A549 (cell line): ENCODE measurements around the gene USP32. TPM values are rescaled to one million over a fixed set of nuclear protein-coding genes. Genes with fewer than 3 reads are reported as not detected.
A peak's percentile ranks its signal among the peaks of the same experiment; 100 is the strongest.

Experiments used
- ATAC-seq, 2 experiments: fragments of 200-7000 bp in 1 of 2; fragments of >200 bp in 1 of 2; cut with Nextera tagmentation in 1 of 2; cut with Tn5 transposase in 1 of 2; 3 replicates each; pipeline versions ENCODE4 v1.8.0 to v1.9.1; 2018 to 2020; ENCODE audit warnings: mild to moderate bottlenecking in 1 of 2, moderate library complexity in 1 of 2
- CTCF ChIA-PET: fragments of 300-600 bp; sonication (Branson Sonifier 250); formaldehyde crosslinking; extraction: SDS; loops from one replicate; lab custom pipeline; 2021; ENCODE audit warnings: antibody characterized with exemption, inconsistent platforms; lab: Yijun Ruan, JAX
- POLR2A ChIA-PET: fragments of 350-600 bp; formaldehyde crosslinking; extraction: SDS; loops from one replicate; lab custom pipeline; 2021; ENCODE audit warnings: antibody characterized with exemption, inconsistent platforms; lab: Yijun Ruan, JAX
- DNase-seq, 2 experiments: peaks; one replicate each; pipeline versions ENCODE4 v3.0.0 to v3.0.0-alpha.2; 2011 to 2016; ENCODE audit warnings: low read depth in 1 of 2, low spot score in 1 of 2
- FAIRE-seq: peaks from 2 replicates; lab custom pipeline; 2011; peaks lifted over from hg19 to GRCh38; lab: Jason Lieb, UNC
- H3K27ac ChIP-seq, 2 experiments: fragments of >200 bp; sonication (Bioruptor Twin); formaldehyde crosslinking; 3 replicates each; pipeline ENCODE4 v1.5.1; 2016 to 2017
- H3K4me1 ChIP-seq: fragments of >200 bp; sonication (Bioruptor Twin); formaldehyde crosslinking; 3 replicates; pipeline ENCODE4 v1.6.1; 2016
- H3K4me2 ChIP-seq: fragments of >200 bp; sonication (Bioruptor Twin); formaldehyde crosslinking; 3 replicates; pipeline ENCODE4 v1.6.1; 2016
- H3K4me3 ChIP-seq: fragments of >200 bp; sonication (Bioruptor Twin); formaldehyde crosslinking; 3 replicates; pipeline ENCODE4 v1.5.1; 2016
- H3K9me3 ChIP-seq: fragments of >200 bp; sonication (Bioruptor Twin); formaldehyde crosslinking; 3 replicates; pipeline ENCODE4 v1.6.1; 2016
- CHD2 ChIP-seq: fragments of 150-350 bp; IDR thresholded peaks from 2 replicates; pipeline ENCODE4 v1.6.1; 2014; ENCODE audit warnings: low read length; ENCODE audit not compliant: partially characterized antibody
- EHMT2 ChIP-seq: fragments of 200-600 bp; sonication (generic); IDR thresholded peaks from 2 replicates; pipeline ENCODE4 v1.6.1; 2016; ENCODE audit warnings: antibody characterized with exemption, low read depth, mild to moderate bottlenecking, moderate library complexity
- FOSB ChIP-seq: fragments of 250-450 bp; sonication (Bioruptor Pico); IDR thresholded peaks from 2 replicates; pipeline ENCODE4 v1.5.0; 2020; ENCODE audit warnings: mild to moderate bottlenecking, moderate library complexity
- HEYL ChIP-seq: fragments of 250-450 bp; sonication (Bioruptor Pico); IDR thresholded peaks from 2 replicates; pipeline ENCODE4 v1.8.0; 2021; ENCODE audit warnings: mild to moderate bottlenecking, moderate library complexity
- HOXB13 ChIP-seq: fragments of 250-450 bp; sonication (Bioruptor Pico); IDR thresholded peaks from 2 replicates; pipeline ENCODE4 v1.5.0; 2020; ENCODE audit warnings: low read depth, mild to moderate bottlenecking, moderate library complexity
- JUNB ChIP-seq: fragments of >200 bp; sonication (Bioruptor Twin); formaldehyde crosslinking; IDR thresholded peaks from 2 replicates; pipeline ENCODE4 v1.6.1; 2016
- KDM1A ChIP-seq: fragments of 200-600 bp; sonication (generic); IDR thresholded peaks from 2 replicates; pipeline ENCODE4 v1.6.1; 2016; ENCODE audit warnings: low read depth, mild to moderate bottlenecking
- KDM5A ChIP-seq: fragments of 200-600 bp; sonication (generic); IDR thresholded peaks from 2 replicates; pipeline ENCODE4 v1.6.1; 2016; ENCODE audit warnings: antibody characterized with exemption, mild to moderate bottlenecking
- MAZ ChIP-seq: fragments of 150-350 bp; IDR thresholded peaks from 2 replicates; pipeline ENCODE4 v1.6.1; 2014; ENCODE audit warnings: antibody characterized with exemption, low read depth, low read length, borderline replicate concordance
- NFE2L2 ChIP-seq: fragments of 150-350 bp; conservative IDR thresholded peaks from 2 replicates; pipeline ENCODE4 v1.6.1; 2014; ENCODE audit warnings: low read length
- NPAS2 ChIP-seq: fragments of 250-450 bp; sonication (Bioruptor Pico); IDR thresholded peaks from 2 replicates; pipeline ENCODE4 v1.8.0; 2022; ENCODE audit warnings: mild to moderate bottlenecking, moderate library complexity, borderline replicate concordance
- NR3C1 ChIP-seq: fragments of >200 bp; sonication (Bioruptor Twin); formaldehyde crosslinking; IDR thresholded peaks from 3 replicates; pipeline ENCODE4 v1.6.1; 2017
- PHF8 ChIP-seq: fragments of 200-600 bp; sonication (generic); IDR thresholded peaks from 2 replicates; pipeline ENCODE4 v1.6.1; 2016; ENCODE audit warnings: low read depth, mild to moderate bottlenecking, antibody characterized with exemption, moderate library complexity, borderline replicate concordance
- POLR2A ChIP-seq: IDR thresholded peaks from 2 replicates; pipeline ENCODE4 v1.6.1; 2012; ENCODE audit warnings: mild to moderate bottlenecking, low read length
- POLR2AphosphoS2 ChIP-seq: conservative IDR thresholded peaks from 2 replicates; pipeline ENCODE4 v1.6.1; 2012; ENCODE audit warnings: low read length, improper control_type of control experiment, inconsistent platforms
- SMC3 ChIP-seq: fragments of >200 bp; sonication (Bioruptor Twin); formaldehyde crosslinking; IDR thresholded peaks from 3 replicates; pipeline ENCODE4 v1.6.1; 2018; ENCODE audit warnings: inconsistent platforms
- SREBF2 ChIP-seq: fragments of 450-650 bp; IDR thresholded peaks from 2 replicates; pipeline ENCODE4 v1.6.1; 2014; ENCODE audit warnings: mild to moderate bottlenecking, moderate library complexity
- ZC3H11A ChIP-seq: fragments of 450-650 bp; IDR thresholded peaks from 2 replicates; pipeline ENCODE4 v1.6.1; 2014; ENCODE audit warnings: antibody characterized with exemption, mild to moderate bottlenecking
- ZFP36 ChIP-seq: fragments of 450-650 bp; IDR thresholded peaks from 2 replicates; pipeline ENCODE4 v1.6.1; 2014; ENCODE audit warnings: borderline replicate concordance; ENCODE audit not compliant: partially characterized antibody
- ZNF302 ChIP-seq: fragments of 250-450 bp; sonication (Bioruptor Pico); IDR thresholded peaks from 2 replicates; pipeline ENCODE4 v1.9.0; 2021; ENCODE audit warnings: inconsistent platforms, mild to moderate bottlenecking, moderate library complexity
- WGBS: methylation state at CpG from one replicate; pipeline ENCODE4 v1.1.6; 2017; ENCODE audit errors: missing lambda C conversion rate; 5-methylcytosine and 5-hydroxymethylcytosine counted together
- polyA plus RNA-seq, 4 experiments: library from polyadenylated mRNA; depleted of rRNA in 3 of 4; stranded (reverse); fragments of >200 nt; fragmentation: RNase III in 1 of 4; extraction: RNeasy Plus Mini Kit Qiagen cat#74134 plus additional on column Dnase treatment in 1 of 4; gene quantifications; 2 replicates in 3 of 4; 3 replicates in 1 of 4; pipeline ENCODE4 v1.2.3, GENCODE V29; 2011 to 2017
- TF ChIP-seq, protein P1 (sequence below): fragments of 450-650 bp; IDR thresholded peaks from 2 replicates; pipeline ENCODE4 v1.6.1; 2014; ENCODE audit warnings: antibody characterized with exemption
- TF ChIP-seq, protein P2 (sequence below): fragments of >200 bp; sonication (Bioruptor Twin); formaldehyde crosslinking; IDR thresholded peaks from 3 replicates; pipeline ENCODE4 v1.5.1; 2016
- TF ChIP-seq, protein P3 (sequence below): fragments of 200-600 bp; sonication (generic); IDR thresholded peaks from 2 replicates; pipeline ENCODE4 v1.6.1; 2016; ENCODE audit warnings: antibody characterized with exemption, mild to moderate bottlenecking, moderate library complexity
- TF ChIP-seq, protein P4 (sequence below): IDR thresholded peaks from 2 replicates; pipeline ENCODE4 v1.6.1; 2012; ENCODE audit warnings: low read depth, borderline replicate concordance
- TF ChIP-seq, protein P5 (sequence below): fragments of 250-450 bp; sonication (Bioruptor Pico); IDR thresholded peaks from 2 replicates; pipeline ENCODE4 v1.5.0; 2021; ENCODE audit warnings: mild to moderate bottlenecking, moderate library complexity, borderline replicate concordance

USP32 gene
- polyA plus RNA-seq, 2 of the 4 experiments (the other 2 are of a cell fraction) = 35.4 to 52.2 TPM

DNA sequence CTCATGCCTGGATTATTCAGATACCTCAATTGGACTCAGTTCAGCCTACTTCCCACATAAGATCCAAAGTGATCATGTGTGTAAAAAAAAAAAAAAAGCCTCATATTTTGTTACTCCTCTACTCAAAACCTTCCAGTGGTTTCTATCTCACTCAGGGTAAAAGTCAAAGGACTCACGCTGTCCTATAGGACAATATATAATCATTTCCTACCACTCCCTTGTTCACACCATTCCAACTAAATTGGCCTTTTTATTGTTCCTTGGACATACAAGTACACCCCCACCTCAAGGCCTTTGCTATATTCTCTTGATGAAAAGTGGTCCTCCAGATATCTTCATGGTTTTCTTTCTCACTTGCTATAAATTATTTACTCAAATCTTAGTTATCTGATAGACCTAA lies 99.2 kb downstream of the USP32 start:
- CTCF ChIA-PET = no interaction called here
- Histone ChIP-seq H3K9me3 (no peaks in the 10 kb centered on the region), H3K4me1 (no peaks in the 10 kb centered on the region), H3K4me2 (no peak overlapping the region), H3K4me3 (no peak overlapping the region), H3K27ac (no peak overlapping the region)
- DNase-seq (no peak), FAIRE-seq (no peak), ATAC-seq (no peak)
- 89% methylated on average over 1 of the region's 1 CpG for WGBS
- no peak for TF ChIP-seq SMC3
- no peak for TF ChIP-seq ZFP36
- TF ChIP-seq FOSB (CRISPR knock-in tag) = no peak
- TF ChIP-seq NR3C1 = no peak
- no peak for TF ChIP-seq HOXB13
- TF ChIP-seq, protein P1, sequence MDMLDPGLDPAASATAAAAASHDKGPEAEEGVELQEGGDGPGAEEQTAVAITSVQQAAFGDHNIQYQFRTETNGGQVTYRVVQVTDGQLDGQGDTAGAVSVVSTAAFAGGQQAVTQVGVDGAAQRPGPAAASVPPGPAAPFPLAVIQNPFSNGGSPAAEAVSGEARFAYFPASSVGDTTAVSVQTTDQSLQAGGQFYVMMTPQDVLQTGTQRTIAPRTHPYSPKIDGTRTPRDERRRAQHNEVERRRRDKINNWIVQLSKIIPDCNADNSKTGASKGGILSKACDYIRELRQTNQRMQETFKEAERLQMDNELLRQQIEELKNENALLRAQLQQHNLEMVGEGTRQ = no peak
- no peak for TF ChIP-seq ZNF302 (CRISPR knock-in tag)
- no peak for TF ChIP-seq MAZ
- TF ChIP-seq HEYL = no peak
- TF ChIP-seq, protein P2, sequence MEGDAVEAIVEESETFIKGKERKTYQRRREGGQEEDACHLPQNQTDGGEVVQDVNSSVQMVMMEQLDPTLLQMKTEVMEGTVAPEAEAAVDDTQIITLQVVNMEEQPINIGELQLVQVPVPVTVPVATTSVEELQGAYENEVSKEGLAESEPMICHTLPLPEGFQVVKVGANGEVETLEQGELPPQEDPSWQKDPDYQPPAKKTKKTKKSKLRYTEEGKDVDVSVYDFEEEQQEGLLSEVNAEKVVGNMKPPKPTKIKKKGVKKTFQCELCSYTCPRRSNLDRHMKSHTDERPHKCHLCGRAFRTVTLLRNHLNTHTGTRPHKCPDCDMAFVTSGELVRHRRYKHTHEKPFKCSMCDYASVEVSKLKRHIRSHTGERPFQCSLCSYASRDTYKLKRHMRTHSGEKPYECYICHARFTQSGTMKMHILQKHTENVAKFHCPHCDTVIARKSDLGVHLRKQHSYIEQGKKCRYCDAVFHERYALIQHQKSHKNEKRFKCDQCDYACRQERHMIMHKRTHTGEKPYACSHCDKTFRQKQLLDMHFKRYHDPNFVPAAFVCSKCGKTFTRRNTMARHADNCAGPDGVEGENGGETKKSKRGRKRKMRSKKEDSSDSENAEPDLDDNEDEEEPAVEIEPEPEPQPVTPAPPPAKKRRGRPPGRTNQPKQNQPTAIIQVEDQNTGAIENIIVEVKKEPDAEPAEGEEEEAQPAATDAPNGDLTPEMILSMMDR = no peak
- TF ChIP-seq, protein P3, sequence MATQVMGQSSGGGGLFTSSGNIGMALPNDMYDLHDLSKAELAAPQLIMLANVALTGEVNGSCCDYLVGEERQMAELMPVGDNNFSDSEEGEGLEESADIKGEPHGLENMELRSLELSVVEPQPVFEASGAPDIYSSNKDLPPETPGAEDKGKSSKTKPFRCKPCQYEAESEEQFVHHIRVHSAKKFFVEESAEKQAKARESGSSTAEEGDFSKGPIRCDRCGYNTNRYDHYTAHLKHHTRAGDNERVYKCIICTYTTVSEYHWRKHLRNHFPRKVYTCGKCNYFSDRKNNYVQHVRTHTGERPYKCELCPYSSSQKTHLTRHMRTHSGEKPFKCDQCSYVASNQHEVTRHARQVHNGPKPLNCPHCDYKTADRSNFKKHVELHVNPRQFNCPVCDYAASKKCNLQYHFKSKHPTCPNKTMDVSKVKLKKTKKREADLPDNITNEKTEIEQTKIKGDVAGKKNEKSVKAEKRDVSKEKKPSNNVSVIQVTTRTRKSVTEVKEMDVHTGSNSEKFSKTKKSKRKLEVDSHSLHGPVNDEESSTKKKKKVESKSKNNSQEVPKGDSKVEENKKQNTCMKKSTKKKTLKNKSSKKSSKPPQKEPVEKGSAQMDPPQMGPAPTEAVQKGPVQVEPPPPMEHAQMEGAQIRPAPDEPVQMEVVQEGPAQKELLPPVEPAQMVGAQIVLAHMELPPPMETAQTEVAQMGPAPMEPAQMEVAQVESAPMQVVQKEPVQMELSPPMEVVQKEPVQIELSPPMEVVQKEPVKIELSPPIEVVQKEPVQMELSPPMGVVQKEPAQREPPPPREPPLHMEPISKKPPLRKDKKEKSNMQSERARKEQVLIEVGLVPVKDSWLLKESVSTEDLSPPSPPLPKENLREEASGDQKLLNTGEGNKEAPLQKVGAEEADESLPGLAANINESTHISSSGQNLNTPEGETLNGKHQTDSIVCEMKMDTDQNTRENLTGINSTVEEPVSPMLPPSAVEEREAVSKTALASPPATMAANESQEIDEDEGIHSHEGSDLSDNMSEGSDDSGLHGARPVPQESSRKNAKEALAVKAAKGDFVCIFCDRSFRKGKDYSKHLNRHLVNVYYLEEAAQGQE = no peak
- POLR2A ChIA-PET = no interaction called here

DNA sequence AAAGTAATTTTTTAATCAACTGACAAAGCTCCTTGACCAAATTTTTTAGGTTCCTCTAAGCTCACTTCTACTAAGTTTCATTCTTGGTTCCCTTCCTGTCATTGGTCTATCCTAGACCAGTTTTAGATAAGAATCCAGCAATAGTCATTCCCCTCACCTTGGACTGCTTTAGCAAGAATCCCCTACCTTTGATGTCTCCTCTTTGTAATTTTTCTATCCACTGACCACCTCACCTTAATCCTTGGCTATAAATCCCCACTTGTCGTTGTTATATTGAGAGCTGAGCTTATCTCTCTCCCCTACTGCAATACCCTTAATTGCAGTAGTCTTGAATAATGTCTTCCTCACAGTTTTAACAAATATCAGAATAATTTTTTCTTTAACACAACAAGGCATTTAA lies 107.2 kb downstream of the USP32 start:
- H3K27ac ChIP-seq = no peak overlapping the region
- CTCF ChIA-PET = interaction anchor here (0.6 kb wide), 1 partner anchor 110 kb away, joined by 3 read pairs; no protein-coding TSS in a partner anchor
- no peaks in the 10 kb centered on the region for H3K9me3 ChIP-seq
- 0 out of 3 replicates have a peak, but pooled peaks cover 3% of the 10 kb centered on the region for H3K4me1 ChIP-seq
- no peak overlapping the region for H3K4me2 ChIP-seq
- FAIRE-seq (peak; percentile 43), DNase-seq (no peak), ATAC-seq (no peak)
- 95% methylated on average over 1 of the region's 1 CpG for WGBS
- POLR2A ChIA-PET = interaction anchor here (0.6 kb wide), 1 partner anchor 452 kb away, joined by 4 read pairs; no protein-coding TSS in a partner anchor
- H3K4me3 ChIP-seq = no peak overlapping the region
- TF ChIP-seq POLR2A = no peak
- TF ChIP-seq NFE2L2 = no peak
- TF ChIP-seq NR3C1 = no peak
- no peak for TF ChIP-seq SREBF2
- no peak for TF ChIP-seq ZC3H11A
- TF ChIP-seq CHD2 = no peak
- TF ChIP-seq, protein P3 = no peak
- TF ChIP-seq EHMT2 = no peak
- no peak for TF ChIP-seq POLR2AphosphoS2
- TF ChIP-seq KDM1A = no peak
- no peak for TF ChIP-seq PHF8
- no peak for TF ChIP-seq JUNB
- TF ChIP-seq, protein P4, sequence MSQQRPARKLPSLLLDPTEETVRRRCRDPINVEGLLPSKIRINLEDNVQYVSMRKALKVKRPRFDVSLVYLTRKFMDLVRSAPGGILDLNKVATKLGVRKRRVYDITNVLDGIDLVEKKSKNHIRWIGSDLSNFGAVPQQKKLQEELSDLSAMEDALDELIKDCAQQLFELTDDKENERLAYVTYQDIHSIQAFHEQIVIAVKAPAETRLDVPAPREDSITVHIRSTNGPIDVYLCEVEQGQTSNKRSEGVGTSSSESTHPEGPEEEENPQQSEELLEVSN = no peak
- no peak for TF ChIP-seq NPAS2 (CRISPR knock-in tag)
- no peak for TF ChIP-seq KDM5A
- no peak for TF ChIP-seq HEYL
- TF ChIP-seq MAZ = no peak
- TF ChIP-seq, protein P5, sequence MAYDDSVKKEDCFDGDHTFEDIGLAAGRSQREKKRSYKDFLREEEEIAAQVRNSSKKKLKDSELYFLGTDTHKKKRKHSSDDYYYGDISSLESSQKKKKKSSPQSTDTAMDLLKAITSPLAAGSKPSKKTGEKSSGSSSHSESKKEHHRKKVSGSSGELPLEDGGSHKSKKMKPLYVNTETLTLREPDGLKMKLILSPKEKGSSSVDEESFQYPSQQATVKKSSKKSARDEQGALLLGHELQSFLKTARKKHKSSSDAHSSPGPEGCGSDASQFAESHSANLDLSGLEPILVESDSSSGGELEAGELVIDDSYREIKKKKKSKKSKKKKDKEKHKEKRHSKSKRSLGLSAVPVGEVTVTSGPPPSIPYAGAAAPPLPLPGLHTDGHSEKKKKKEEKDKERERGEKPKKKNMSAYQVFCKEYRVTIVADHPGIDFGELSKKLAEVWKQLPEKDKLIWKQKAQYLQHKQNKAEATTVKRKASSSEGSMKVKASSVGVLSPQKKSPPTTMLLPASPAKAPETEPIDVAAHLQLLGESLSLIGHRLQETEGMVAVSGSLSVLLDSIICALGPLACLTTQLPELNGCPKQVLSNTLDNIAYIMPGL (CRISPR knock-in tag) = no peak
